Measurements from ENCODE around the gene KLHDC10.
"Not testable (repeated sequence)": the region's sequence is repeated elsewhere in the genome, so short reads cannot be mapped to it uniquely, and the experiment has no call there.

Gene KLHDC10

GRCh38 chr7:130108809-130109208, 38.5 kb downstream of the KLHDC10 start:
- TF ChIP-seq, protein P1, sequence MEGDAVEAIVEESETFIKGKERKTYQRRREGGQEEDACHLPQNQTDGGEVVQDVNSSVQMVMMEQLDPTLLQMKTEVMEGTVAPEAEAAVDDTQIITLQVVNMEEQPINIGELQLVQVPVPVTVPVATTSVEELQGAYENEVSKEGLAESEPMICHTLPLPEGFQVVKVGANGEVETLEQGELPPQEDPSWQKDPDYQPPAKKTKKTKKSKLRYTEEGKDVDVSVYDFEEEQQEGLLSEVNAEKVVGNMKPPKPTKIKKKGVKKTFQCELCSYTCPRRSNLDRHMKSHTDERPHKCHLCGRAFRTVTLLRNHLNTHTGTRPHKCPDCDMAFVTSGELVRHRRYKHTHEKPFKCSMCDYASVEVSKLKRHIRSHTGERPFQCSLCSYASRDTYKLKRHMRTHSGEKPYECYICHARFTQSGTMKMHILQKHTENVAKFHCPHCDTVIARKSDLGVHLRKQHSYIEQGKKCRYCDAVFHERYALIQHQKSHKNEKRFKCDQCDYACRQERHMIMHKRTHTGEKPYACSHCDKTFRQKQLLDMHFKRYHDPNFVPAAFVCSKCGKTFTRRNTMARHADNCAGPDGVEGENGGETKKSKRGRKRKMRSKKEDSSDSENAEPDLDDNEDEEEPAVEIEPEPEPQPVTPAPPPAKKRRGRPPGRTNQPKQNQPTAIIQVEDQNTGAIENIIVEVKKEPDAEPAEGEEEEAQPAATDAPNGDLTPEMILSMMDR (conservative IDR thresholded peaks at IDR 0.05; ENCODE audit: low read depth, low read length) = no peak
- H3K9ac ChIP-seq = no peak overlapping the region
- no peak overlapping the region for H2AFZ ChIP-seq (ENCODE audit: low read depth)
- no peaks in the 10 kb centered on the region for H3K79me2 ChIP-seq (ENCODE audit: insufficient read depth, low read depth)
- H3K36me3 ChIP-seq (ENCODE audit: insufficient read depth) = no peaks in the 10 kb centered on the region
- no peak overlapping the region for H3K4me2 ChIP-seq
- no peaks in the 10 kb centered on the region for H3K27me3 ChIP-seq (ENCODE audit: insufficient read depth, low read depth)
- H3K4me3 ChIP-seq (IDR thresholded peaks at IDR 0.05; ENCODE audit: insufficient read depth, low read depth, low read length) = no peak overlapping the region
- H3K4me1 ChIP-seq (ENCODE audit: low read depth, poor library complexity, severe bottlenecking) = peaks cover 6% of the 10 kb centered on the region
- H3K27ac ChIP-seq = no peak overlapping the region
- H4K20me1 ChIP-seq (ENCODE audit: insufficient read depth) = no peaks in the 10 kb centered on the region

GRCh38 chr7:130112093-130112492, 41.8 kb downstream of the KLHDC10 start:
- H3K4me2 ChIP-seq = no peak overlapping the region

DNA sequence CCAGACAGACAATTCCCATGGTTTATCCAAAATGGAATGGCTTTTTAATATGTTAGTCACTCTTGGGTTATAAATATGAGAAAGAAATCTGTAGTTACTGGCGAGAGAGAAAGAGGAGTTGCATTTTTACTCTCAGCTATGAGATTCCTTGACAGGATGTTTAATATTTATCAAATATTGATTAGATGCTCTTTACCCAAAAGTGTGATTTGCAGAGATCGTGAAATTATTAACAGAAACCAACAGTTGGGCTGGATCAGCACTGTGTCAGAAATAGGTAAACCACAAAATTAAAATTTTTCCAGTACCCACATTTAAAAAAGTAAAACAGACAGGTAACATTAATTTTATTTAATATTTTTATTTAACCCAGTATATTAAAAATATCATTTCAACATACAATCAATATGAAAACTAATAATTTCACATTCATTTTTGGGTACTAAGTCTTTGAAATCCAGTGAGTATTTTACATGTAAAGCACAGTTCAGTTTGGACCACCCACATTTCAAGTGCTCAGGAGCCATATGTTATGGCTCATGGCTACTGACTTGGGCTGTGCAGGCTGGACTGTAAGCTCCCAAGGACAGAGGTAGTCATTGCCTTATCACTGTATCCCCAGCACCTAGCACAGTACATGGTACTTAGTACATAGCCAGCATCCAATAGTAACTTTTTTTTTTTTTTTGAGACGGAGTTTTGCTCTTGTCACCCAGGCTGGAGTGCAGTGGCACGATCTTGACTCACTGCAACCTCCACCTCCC, 42.5 kb downstream of the KLHDC10 start:
- no peaks in the 10 kb centered on the region for H3K79me2 ChIP-seq (ENCODE audit: insufficient read depth, low read depth)
- H3K36me3 ChIP-seq (ENCODE audit: insufficient read depth) = no peaks in the 10 kb centered on the region
- no peak overlapping the region for H3K4me3 ChIP-seq (IDR thresholded peaks at IDR 0.05; ENCODE audit: insufficient read depth, low read depth, low read length)
- no peaks in the 10 kb centered on the region for H4K20me1 ChIP-seq (ENCODE audit: insufficient read depth)
- peaks cover 6% of the 10 kb centered on the region for H3K4me1 ChIP-seq (ENCODE audit: low read depth, poor library complexity, severe bottlenecking)
- no peaks in the 10 kb centered on the region for H3K27me3 ChIP-seq (ENCODE audit: insufficient read depth, low read depth)
- no peak overlapping the region for H2AFZ ChIP-seq (ENCODE audit: low read depth)
- H3K4me2 ChIP-seq = no peak overlapping the region
- TF ChIP-seq, protein P1 (conservative IDR thresholded peaks at IDR 0.05; ENCODE audit: low read depth, low read length) = no peak
- no peak overlapping the region for H3K27ac ChIP-seq
- no peak overlapping the region for H3K9ac ChIP-seq

More at GRCh38 chr7:130112093-130112492, 41.8 kb downstream of the KLHDC10 start:
- Histone ChIP-seq H3K36me3 (ENCODE audit: insufficient read depth) (no peaks in the 10 kb centered on the region), H3K4me3 (IDR thresholded peaks at IDR 0.05; ENCODE audit: insufficient read depth, low read depth, low read length) (no peak overlapping the region), H3K9ac (no peak overlapping the region), H4K20me1 (ENCODE audit: insufficient read depth) (no peaks in the 10 kb centered on the region), H3K27ac (no peak overlapping the region), H2AFZ (ENCODE audit: low read depth) (no peak overlapping the region), H3K4me1 (ENCODE audit: low read depth, poor library complexity, severe bottlenecking) (peaks cover 6% of the 10 kb centered on the region), H3K27me3 (ENCODE audit: insufficient read depth, low read depth) (no peaks in the 10 kb centered on the region), H3K79me2 (ENCODE audit: insufficient read depth, low read depth) (no peaks in the 10 kb centered on the region)
- TF ChIP-seq, protein P1 (conservative IDR thresholded peaks at IDR 0.05; ENCODE audit: low read depth, low read length) = no peak

DNA sequence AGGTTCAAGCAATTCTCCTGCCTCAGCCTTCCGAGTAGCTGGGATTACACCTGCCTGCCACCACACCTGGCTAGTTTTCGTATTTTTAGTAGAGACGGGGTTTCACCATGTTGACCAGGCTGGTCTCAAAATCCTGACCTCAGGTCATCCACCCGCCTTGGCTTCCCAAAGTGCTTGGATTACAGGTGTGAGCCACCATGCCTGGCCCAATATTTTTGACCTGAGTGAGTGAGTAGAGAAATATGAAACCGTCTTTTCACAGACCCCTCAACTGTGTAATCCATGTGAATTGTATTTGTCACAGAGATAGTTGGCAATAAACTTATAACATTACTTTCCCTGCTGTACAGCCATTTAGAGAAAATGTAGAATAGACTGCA, 43.1 kb downstream of the KLHDC10 start:
- not testable (repeated sequence) for H3K27ac ChIP-seq; H3K27me3 ChIP-seq (ENCODE audit: insufficient read depth, low read depth); H3K4me3 ChIP-seq (IDR thresholded peaks at IDR 0.05; ENCODE audit: insufficient read depth, low read depth, low read length); H3K79me2 ChIP-seq (ENCODE audit: insufficient read depth, low read depth); H3K4me1 ChIP-seq (ENCODE audit: low read depth, poor library complexity, severe bottlenecking); H2AFZ ChIP-seq (ENCODE audit: low read depth); H3K9ac ChIP-seq; H3K4me2 ChIP-seq; H4K20me1 ChIP-seq (ENCODE audit: insufficient read depth); H3K36me3 ChIP-seq (ENCODE audit: insufficient read depth)

DNA sequence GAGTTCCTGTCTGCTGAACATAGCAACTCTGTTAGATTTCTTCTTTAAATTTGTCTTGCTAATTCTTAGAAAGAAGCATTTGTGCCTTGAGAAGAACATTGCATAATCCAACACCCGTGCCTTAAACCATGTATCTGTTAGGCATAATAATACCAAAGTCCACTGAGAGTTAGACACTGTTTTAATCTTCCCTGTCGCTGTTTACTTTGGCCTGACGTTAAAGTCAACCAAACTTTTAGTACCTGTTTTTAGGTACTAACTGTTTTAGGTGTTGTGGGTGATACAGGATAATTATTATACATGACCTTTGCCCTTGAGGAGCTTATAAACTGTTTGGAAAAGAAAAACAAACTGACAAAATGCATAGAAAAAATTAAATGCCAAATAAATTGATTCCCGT, 43.6 kb downstream of the KLHDC10 start:
- Histone ChIP-seq H3K36me3 (ENCODE audit: insufficient read depth) (no peaks in the 10 kb centered on the region), H3K4me3 (IDR thresholded peaks at IDR 0.05; ENCODE audit: insufficient read depth, low read depth, low read length) (no peak overlapping the region), H3K4me2 (no peak overlapping the region), H3K4me1 (ENCODE audit: low read depth, poor library complexity, severe bottlenecking) (peaks cover 6% of the 10 kb centered on the region), H3K79me2 (ENCODE audit: insufficient read depth, low read depth) (no peaks in the 10 kb centered on the region), H4K20me1 (ENCODE audit: insufficient read depth) (no peaks in the 10 kb centered on the region), H3K27me3 (ENCODE audit: insufficient read depth, low read depth) (no peaks in the 10 kb centered on the region), H2AFZ (ENCODE audit: low read depth) (no peak overlapping the region), H3K27ac (no peak overlapping the region), H3K9ac (no peak overlapping the region)
- TF ChIP-seq, protein P1 (conservative IDR thresholded peaks at IDR 0.05; ENCODE audit: low read depth, low read length) = no peak
